Measurements from ENCODE around the gene CLDN2. TPM values are rescaled to one million over a fixed set of nuclear protein-coding genes. Genes with fewer than 3 reads are reported as not detected.
A peak's percentile ranks its signal among the peaks of the same experiment; 100 is the strongest.

Gene CLDN2
- total RNA-seq, 4 donors from 2014 or later = 9.9 to 86.5 (median 36.0) TPM

DNA sequence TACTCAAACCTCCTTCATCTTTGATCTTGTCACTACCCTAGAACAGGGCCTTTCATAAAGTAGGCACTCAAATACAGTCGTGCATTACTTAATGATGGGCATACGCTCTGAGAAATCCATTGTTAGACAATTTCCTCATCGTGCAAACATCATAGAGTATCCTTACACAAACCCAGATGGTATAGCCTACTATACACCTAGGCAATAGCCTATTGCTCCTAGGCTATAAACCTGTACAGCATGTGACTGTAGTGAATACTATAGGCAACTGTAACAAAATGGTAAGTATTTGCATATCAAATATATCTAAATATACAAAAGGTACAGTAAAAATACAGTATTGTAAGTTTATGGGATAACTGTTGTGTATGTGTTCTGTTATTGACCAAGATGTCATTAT, 31.9 kb downstream of the CLDN2 start:
- no peak for DNase-seq
- Histone ChIP-seq H3K36me3 (no peaks in the 10 kb centered on the region), H3K4me3 (no peak overlapping the region), H3K4me1 (no peaks in the 10 kb centered on the region), H3K27me3 (no peaks in the 10 kb centered on the region), H3K27ac (no peak overlapping the region), H3K9me3 (no peaks in the 10 kb centered on the region)
- TF ChIP-seq POLR2A (IDR thresholded peaks at IDR 0.05) = no peak
- TF ChIP-seq, protein P1, sequence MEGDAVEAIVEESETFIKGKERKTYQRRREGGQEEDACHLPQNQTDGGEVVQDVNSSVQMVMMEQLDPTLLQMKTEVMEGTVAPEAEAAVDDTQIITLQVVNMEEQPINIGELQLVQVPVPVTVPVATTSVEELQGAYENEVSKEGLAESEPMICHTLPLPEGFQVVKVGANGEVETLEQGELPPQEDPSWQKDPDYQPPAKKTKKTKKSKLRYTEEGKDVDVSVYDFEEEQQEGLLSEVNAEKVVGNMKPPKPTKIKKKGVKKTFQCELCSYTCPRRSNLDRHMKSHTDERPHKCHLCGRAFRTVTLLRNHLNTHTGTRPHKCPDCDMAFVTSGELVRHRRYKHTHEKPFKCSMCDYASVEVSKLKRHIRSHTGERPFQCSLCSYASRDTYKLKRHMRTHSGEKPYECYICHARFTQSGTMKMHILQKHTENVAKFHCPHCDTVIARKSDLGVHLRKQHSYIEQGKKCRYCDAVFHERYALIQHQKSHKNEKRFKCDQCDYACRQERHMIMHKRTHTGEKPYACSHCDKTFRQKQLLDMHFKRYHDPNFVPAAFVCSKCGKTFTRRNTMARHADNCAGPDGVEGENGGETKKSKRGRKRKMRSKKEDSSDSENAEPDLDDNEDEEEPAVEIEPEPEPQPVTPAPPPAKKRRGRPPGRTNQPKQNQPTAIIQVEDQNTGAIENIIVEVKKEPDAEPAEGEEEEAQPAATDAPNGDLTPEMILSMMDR (IDR thresholded peaks at IDR 0.05) = no peak

DNA sequence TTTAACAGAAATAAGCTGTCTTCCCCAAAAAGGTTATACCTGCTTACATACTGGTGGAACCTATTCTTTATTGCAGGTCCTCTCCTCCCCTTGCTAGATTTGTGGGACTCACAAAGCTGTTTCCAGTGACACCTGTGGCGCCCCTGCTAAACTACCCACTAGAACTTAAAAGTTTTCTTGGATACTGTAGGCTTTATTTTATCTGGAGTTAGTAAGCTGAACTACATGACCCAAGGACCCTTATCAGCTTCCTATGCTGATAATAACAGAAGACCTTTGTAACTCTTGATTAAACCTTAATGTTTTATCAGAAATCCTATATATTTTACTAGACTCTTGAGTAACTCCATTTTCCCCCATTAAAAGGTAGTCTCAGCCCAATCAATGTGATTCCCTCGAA, 32.3 kb downstream of the CLDN2 start:
- no peak for DNase-seq
- H3K27me3 ChIP-seq = no peaks in the 10 kb centered on the region
- TF ChIP-seq, protein P1 (IDR thresholded peaks at IDR 0.05) = no peak
- TF ChIP-seq POLR2A (IDR thresholded peaks at IDR 0.05) = no peak
- no peaks in the 10 kb centered on the region for H3K4me1 ChIP-seq
- H3K27ac ChIP-seq = no peak overlapping the region
- H3K4me3 ChIP-seq = no peak overlapping the region
- no peaks in the 10 kb centered on the region for H3K36me3 ChIP-seq
- no peaks in the 10 kb centered on the region for H3K9me3 ChIP-seq

DNA sequence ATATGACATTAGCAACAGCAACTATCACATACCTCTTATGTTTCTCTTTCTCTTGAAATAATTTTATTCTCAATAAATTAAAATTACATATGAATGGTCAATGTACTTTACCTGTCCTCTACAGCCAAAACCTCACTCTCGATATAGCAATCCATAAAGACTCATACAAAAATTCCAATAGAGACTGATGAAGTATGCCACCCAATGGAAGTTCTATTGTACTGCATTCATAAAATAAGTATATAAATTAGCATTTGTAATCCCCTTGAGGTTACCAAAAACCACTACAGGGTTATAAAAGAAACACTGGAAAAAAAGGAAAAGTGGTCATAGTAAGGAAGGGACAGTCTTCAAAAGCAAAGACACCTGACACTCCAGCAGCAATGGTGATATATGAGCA, 32.8 kb downstream of the CLDN2 start:
- no peaks in the 10 kb centered on the region for H3K36me3 ChIP-seq
- no peaks in the 10 kb centered on the region for H3K4me1 ChIP-seq
- no peak overlapping the region for H3K4me3 ChIP-seq
- H3K27me3 ChIP-seq = no peaks in the 10 kb centered on the region
- no peak overlapping the region for H3K27ac ChIP-seq
- no peak for TF ChIP-seq POLR2A (IDR thresholded peaks at IDR 0.05)
- TF ChIP-seq, protein P1 (IDR thresholded peaks at IDR 0.05) = peak in 4 of 6 experiments; percentile 23 to 62 (median 55)
- no peak for DNase-seq
- H3K9me3 ChIP-seq = no peaks in the 10 kb centered on the region

DNA sequence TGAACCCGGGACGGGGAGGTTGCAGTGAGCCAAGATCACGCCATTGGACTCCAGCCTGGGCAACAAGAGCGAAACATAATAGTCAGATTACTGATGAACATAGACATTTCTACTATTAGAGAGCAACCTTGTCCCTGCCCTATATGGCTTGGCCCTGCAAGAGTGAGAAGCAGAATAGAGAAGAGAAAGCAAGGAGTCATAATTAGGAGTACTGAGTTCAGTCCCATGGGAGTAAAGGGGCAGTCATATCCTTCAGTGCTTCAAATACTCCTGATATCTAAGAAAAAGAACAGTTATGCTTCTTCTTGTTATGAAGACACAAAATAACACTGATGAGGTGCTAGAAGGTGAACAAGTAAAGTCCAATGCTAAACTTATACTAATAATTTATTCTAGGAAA, 33.8 kb downstream of the CLDN2 start:
- H3K27ac ChIP-seq = no peak overlapping the region
- no peak for TF ChIP-seq POLR2A (IDR thresholded peaks at IDR 0.05)
- TF ChIP-seq, protein P1 (IDR thresholded peaks at IDR 0.05) = no peak
- no peaks in the 10 kb centered on the region for H3K4me1 ChIP-seq
- H3K27me3 ChIP-seq = no peaks in the 10 kb centered on the region
- H3K4me3 ChIP-seq = no peak overlapping the region
- no peak for DNase-seq
- no peaks in the 10 kb centered on the region for H3K9me3 ChIP-seq
- no peaks in the 10 kb centered on the region for H3K36me3 ChIP-seq

DNA sequence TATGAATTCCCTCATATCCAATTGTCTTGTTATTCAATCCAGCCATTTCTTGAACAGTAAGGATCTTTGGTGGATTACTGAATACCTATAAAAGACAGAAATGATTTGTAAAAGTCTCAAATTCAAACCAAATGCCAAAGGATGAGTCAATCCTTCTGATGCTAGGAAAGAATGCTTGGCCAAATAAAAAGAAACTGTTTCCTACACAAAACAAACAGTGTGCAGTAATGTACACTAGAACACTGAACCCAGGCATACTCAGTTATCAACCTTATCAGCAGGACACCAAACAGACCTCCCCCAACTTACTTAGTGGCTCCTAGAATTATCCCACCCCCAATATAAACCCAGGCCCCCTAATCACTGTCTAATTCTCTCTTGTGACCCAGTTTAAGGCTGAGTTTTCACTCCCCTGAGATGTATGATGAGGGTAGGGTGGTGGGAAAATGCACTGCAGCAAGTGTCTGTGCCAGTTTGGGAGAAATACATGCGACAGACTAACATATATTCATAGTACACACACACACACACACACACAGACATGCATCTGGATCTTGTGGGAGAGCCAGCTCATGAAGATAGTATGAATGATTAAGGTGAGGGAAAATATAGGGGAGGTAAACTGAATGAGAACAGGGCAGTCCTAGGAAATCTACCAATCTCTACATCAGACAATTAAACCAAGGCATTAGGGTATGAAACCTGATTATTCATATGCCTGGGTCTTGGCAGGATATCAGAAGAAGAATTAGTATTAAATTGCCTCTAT, 35.0 kb downstream of the CLDN2 start:
- Histone ChIP-seq H3K4me1 (no peaks in the 10 kb centered on the region), H3K27ac (no peak overlapping the region), H3K4me3 (no peak overlapping the region), H3K27me3 (no peaks in the 10 kb centered on the region), H3K9me3 (no peaks in the 10 kb centered on the region), H3K36me3 (no peaks in the 10 kb centered on the region)
- TF ChIP-seq POLR2A (IDR thresholded peaks at IDR 0.05) = no peak
- TF ChIP-seq, protein P1 (IDR thresholded peaks at IDR 0.05) = no peak
- DNase-seq = no peak
